ENCODE results near the gene CLHC1.
"Not testable (repeated sequence)": the region's sequence is repeated elsewhere in the genome, so short reads cannot be mapped to it uniquely, and the experiment has no call there.

The CLHC1 gene

DNA sequence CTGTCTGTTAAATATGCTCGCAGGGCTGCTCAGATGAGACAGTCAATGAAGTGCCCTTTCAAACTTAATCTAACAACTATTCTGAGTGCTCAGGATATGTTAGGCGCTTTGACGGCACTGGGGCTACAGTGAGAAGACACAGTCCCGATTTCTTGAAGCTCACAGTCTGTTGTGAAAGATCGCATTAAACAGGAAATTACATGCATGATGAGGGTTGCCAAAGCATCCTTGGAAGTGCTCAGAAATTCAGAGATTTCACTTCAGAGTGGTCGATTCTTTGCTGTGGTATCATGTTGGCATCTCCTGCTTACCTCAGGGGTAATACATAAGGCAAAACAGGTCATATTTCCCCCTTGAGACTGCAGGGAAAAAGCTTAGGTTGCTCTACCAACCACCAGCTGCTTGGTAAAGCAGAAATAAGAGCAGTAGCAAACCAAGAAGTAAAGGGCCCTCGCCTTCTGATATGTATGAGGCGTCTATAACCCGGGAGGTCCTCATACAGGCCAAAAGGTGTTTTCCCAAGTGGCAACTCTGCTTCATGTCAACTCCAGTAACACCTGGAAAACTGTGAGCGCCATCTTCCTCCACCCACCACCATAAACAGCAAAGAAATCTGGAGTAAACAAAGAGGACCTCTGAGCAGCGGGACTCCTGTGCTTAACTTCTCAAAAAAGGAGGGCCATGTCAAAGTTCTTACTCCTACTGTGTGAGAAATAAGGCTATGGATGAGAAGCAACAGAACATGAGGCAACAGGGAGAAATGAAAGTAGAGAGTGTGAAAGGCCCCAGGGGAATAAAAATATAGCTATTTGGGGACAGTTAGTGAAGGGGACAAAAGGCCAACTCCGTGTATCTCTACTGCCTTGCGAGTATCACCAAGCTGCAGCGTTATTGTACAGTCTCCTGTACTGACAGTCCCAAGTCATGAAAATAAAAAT, 79.3 kb downstream of the CLHC1 start:
- no peak for DNase-seq

DNA sequence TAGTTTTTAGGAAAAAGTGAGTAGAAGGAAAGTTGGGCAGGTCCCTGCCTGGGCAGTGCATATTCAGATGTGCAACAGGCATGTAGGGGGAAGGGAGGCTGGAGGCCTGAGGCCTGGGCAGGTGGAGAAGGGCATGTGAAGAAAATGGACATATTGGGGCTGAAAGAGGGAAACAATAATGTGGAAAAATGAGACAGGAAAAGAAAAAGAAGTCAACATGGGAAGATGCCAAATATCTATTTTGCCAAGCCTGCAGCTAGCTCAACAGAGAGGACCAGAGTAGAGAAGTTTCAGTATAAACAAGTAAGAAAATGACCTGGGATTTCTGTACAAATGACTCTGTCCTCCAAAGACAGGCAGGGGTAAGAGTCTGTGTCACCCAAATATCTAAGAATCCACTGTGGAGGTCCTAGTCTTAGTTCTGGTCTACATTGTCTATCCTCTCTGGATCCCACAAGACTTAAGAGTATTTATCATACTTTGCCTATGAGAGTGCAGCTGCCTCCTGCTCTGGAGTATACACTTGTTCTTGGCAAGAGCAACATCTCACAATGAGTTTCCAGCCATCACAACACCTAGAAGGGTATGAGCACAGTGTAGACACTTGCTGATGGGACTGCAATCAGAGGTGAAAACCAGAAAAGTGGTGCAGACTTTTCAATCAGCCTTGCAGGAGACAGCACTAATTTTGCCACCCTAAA, 80.2 kb downstream of the CLHC1 start:
- no peak for DNase-seq

DNA sequence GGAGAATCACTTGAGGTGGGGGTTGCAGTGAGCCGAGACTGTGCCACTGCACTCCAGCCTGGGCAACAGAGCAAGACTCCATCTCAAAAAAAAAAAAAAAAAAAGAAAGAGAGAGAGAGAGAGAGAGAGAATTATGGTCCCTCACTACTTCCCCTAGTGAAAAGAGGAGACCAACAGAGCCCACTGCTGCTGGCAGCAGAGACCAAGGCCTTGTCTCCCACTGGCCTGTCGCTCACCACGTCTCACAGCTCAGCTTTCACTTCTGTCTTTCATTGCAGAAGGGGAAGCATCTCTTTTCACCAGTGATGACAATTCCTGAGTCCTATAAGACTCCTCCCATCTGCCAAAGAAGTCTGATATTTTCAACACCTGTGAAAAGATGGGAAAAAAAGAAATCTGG, 81.3 kb downstream of the CLHC1 start:
- no peak for DNase-seq

DNA sequence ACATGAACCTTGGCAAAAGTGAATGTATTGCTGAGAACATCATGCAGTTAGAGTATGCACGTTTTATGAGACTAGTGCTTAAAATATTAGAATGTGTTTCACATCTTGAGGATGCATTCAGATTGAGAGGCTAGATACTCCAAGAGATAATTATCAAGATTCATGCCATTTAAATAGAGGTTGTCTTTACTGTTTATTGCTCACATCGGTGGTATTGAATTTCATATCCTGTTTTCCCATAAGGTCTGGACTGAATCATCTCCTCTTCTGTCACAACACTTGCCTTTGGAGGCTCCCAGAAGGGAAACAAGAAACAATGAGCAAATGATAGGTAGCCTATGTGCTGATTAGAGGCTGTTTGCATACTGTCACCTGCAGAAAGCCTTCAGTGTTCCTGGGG, 83.8 kb downstream of the CLHC1 start:
- DNase-seq: no peak

DNA sequence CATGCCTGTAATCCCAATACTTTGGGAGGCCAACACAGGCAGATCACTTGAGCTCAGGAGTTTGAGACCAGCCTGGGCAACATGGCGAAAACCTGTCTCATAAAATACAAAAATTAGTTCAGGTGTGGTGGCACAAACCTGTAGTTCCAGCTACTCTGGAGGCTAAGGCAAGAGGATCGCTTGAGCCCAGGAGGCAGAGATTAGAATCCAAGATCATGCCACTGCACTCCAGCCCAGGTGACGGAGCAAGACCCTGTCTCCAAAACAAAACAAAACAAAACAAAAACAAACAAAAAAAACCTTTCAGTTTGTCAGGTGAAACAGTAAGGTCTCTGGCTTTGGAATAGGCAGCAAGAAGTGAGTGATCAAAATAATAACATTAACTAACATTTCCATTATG, 84.6 kb downstream of the CLHC1 start:
- DNase-seq: no peak

DNA sequence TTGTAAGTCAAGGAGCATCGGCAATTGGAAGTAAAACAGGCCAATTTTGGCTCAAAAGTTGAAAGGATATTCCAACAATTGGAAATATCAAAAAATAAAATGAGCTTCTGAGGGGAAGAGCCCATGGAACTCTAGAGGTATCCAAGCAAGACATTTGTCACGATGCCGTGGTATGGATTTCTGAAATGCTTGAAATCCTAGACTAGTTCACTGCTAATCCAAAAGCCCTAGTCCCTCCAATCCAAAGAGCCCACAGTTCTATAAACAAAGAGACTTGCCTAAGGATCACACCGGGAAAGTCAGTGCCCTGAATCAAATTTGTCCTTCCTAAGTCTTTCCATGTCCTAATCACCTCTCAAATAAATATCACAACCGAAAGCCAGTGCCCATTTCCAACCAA, 85.1 kb downstream of the CLHC1 start:
- DNase-seq: no peak

DNA sequence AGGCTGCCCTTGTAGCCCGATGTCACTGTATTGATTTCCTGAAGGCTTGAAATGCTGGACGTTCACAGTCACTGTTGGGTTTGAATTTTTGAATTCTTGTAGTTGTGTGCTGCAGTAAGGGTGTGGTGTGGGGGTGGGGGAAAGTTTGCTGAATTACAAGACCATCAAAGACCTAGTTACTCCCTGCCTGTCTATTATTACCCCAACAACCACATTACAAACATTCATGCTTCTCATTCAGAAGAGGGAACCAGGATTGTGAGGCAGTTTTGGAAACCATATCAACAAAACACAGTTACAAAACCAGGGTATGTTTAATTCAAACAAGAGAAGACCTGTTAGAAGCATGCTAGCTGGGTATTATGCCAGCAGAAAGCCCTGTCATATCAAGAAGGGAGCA, 85.8 kb downstream of the CLHC1 start:
- DNase-seq: no peak

DNA sequence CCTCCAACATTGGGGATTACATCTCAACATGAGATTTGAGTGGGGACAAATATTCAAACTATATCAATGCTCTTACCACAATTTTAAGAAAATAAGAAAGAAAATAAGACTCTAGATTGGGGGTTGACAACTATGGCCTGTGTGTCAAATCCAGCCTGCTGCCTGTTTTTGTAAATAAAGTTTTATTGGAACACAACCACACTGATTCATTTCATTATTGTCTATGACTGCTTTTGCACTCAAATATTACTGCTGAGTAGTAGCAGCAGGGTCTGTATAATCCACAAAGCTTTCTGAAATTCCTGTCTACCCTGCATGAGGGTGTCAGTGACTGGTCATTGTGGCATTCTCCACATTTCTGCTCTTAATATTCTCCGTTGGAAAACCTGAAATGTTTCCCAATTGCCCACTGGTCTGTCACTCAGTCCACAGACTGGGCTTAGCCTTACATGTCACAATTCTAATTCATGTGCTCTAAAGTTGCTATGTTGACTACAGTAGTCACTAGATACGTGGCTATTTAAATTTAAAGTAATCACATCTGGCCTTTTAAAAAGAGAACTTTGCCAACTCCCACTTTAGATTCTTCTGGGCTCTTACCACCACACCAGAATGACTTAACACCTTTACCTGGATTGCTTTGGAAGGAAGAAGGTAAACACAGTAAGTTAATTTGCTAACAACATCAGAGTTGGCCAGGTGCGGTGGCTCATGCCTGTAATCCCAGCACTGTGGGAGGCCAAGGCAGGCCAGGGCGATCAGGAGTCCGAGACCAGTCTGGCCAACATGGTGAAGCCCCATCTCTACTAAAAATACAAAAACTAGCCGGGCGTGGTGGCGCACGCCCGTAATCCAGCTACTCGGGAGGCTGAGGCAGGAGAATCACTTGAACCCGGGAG, 86.9 kb downstream of the CLHC1 start:
- DNase-seq: no peak

DNA sequence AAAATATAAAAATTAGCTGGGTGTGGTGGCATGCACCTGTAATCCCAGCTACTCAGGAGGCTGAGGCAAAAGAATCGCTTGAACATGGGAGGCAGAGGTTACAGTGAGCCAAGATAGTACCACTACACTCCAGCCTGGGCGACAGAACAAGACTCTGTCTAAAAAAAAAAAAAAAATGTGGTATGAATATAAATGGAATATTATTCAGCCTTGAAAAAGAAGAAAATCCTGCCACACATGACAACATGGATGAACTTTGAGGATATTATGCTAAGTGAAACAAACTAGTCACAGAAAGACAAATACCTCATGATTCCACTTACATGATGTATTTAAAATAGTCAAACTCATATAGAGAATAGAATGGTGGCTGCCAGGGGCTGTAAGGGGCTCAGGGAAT, 88.4 kb downstream of the CLHC1 start:
- not testable (repeated sequence) for DNase-seq

DNA sequence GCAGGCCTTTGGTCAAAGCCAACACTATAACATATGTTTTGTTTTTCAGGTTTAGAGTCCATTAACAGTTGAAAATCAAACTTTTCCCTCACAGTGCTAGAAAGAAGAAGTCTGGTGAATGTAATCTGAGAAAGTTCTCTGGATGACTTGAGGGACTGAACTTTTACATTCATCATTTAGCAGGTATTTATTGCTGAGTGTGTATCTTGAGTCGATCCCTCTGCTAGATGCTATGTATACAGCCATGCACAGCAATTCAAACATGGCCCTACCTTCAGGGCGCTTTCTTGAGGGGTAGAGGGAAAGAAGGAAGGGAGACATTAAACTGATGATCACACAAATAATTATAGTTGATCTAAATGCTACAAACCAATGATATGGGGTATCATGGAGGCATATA, 89.6 kb downstream of the CLHC1 start:
- no peak for DNase-seq

DNA sequence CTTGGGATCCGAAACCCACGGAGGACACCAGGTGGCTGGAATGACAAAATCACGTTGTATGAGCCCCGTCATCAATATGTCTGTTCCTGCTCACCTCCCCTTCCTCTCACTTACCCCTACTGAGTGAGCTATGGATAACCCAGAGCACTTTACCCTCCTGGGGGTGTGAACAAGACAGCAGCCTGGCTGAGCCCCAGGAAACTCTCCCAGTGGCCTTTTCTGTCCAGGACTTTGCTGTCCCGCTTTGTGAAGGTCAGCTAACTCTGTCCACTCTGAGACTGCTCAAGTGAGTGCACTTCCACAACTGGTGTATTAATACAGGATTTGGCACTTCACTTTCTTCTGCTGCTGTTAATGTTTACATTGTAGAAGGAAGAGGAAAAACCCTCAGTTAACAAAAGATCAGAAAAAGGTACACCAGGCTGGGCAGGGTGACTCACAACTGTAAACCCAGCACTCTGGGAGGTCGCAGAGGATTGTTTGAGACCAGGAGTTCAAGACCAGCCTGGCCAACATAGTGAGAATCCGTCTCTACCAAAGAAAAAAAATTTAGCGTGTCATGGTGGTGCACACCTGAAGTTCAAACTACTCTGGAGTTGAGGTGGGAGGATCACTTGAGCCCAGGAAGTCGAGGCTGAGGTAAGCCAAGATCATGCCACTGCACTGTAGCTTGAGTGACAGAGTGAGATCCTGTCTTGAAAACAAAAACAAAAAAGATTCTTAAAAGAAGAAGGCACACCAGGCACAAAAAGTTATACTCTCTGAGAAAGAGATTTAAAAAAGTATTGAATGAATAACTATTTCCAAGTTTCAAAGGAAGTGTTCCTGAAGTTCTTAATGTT, 90.3 kb downstream of the CLHC1 start:
- no peak for DNase-seq

DNA sequence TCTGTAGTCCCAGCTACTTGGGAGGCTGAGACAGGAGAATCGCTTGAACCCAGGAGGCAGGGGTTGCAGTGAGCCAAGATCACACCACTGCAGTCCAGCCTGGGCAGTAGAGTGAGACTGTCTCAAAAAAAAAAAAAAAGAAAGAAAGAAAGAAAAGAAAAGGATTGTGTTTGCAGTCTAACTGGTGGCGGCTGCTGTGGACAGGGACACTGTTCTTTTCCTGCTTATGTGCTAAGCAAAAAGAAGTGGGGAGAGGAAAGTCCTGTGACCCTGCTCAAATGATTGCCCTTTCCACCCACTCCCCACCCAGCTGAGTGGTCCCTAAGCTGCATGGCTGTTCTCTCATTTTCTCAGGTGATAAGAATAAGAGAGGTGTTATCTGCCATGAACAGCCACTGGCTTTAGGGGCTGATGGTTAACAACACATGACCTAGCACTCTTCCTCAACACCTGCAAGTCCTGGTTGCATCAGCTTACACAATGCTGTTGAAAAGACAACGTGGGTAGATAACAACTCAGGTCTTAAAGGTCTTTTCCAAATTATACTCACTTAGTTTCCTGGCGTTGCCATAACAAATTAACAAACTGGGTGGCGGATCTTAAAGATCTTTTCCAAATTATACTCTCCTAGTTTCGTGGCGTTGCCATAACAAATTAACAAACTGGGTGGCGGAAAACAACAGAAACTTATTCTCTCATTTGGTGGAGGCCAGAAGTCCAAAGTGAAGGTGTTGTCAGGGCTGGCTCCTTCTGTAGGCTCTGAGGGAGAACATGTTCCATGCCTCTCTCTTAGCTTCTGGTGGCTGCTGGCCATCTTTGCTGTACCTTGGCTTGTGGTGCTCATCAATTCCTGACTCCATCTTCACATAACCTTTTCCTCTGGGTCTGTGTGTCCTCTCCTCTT, 91.5 kb downstream of the CLHC1 start:
- DNase-seq: no peak

DNA sequence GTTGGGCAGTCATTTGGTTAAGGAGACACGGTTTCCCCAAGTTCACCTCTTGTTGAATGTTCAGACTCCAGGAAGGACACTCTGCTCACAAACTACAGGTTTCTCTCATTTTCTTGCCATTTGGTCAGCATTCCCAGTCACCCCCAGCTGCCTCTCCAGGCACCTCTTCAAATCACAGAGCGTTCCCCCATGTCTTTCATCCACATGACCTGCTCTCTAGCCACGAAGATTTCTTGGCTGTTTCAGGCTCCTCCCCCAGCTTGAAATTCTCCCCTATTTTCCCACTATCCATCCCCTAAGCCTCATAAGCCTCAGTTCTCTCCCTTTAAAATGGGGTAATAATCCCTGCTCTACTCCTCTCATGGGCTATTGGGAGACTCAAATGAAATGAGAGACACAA, 92.8 kb downstream of the CLHC1 start:
- no peak for DNase-seq

DNA sequence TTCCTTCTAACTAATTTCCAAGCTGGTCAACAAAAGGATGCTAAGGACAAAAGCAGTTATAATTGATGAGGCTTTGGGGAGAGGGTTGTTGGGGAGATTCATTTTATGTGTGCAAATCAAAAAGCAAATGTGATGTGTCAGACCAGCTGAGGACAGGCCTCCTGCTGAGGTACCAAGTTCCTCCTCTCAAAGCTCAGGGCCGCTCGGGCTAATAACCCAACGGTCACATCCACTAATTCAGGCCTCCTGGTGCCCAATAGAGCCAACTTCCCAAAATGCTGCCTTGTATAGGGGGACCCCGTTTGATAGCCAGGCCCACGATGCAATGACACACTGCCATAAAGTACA, 93.2 kb downstream of the CLHC1 start:
- DNase-seq: no peak

DNA sequence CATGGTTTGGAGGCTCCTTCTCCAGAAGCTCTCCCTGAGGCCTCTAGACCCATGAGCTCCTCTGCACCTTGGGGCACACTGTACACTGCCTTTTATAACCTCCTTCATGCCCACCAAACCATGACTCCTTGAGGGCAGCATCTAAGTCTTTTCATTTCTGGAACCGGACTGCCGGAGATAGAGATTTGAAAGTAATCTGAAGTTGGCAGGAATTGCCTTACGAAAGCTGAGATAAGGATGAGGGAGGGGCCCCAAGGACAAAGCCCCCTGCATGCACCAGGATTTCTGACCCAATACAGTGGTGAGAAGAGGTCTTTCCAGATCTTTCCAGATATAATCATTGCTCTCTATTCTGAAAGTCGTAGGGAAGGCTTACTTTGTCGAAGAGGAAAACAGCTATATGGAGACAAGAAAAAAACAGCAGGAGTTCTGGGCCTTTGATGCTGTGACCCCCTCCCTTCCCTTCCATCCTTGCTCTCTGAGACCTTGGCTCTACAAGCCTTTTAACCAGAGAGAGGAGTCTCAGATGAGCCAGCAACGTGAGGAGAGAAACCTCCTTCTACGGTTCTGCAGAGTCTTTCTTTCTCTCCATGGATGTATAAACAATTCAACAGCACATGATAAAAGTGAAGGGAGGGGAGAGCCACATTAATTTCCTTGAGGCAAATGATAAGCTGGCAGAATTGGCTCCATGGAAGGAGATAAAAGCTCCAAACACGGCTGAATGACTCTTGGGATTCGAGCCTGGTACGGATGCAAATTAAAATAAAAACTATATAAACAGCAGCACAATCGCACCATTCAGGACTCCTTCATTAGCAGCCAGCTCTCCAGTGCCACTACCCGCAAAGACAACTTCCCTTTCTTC, 93.8 kb downstream of the CLHC1 start:
- no peak for DNase-seq

DNA sequence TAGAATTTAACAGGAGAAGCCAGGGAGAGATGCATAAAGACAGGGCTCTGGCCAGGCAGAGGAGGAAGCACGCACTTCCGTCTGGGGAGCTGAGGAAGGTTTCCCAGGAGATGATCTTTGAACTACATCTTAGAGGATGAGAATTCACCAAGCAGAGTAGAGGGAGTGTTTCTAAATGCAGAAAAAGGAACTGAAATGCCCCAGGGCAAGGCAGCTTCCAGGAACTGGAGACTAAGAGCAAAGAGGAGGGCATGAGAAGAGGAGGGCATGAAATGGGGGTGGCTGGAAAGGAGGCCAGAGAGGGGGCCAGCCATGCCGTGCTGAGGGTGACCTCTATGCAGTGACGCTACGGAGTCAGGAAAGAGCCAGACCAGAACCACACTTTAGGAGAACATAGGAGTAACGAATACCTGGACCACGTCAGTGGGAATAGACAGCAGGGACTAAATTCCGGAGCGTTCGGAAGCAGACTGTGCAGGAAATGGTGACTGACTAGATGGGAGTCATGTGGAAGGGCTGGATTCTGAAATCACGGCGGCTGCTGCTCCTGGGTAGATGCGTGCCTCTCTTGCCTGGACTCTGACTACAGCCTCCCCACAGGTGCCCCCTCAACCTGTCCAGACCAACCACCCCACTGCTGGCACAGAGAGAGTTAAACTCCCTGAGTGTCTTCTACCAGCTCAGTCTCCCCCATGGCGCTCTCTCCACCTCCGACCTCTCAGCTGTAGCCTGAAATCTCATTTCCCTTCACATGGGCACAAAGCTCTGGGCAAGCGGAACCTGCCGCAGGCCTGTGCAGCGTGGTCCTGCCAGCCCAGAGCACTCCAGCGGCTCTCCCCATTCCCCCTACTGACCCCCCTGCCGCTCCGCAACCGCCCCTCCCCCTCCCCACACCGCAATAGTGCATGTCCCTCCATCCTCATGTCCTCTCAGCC, 94.8 kb downstream of the CLHC1 start:
- no peak for DNase-seq

DNA sequence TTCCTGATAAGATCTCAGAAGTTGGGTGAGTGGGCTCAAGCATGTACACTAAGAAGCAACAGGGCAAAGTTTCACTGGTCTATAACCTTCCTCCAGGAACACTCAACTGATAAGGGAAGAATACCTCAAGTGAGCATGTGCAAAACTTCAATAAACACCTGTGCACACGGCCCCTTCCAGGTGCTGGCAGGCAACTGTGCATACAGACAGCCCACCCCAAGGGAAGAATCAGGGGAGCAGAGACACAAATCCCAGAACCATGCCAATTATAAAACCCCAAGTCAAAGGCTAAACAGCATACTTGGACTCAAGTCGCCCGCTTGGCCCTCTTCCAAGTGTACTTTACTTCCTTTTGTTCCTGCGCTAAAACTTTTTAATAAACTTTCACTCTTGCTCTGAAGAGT, 96.0 kb downstream of the CLHC1 start:
- DNase-seq: no peak

DNA sequence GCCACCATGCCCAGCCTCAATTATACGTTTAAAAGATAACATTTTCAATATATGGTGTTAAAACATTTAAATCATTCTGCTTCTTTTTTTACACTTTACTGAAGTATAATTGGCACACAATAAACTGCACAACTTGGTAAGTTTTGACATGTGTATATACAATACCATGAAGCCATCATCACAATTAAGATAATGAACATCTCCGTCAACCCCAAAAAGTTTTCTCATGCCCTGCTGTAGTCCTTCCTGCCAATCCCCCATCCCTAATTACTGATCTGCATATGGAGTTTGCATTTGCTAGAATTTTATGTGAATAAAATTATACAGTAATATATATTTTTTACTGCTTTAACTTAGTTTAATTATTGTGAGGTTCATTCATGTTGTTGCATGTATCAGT, 96.6 kb downstream of the CLHC1 start:
- DNase-seq: no peak

DNA sequence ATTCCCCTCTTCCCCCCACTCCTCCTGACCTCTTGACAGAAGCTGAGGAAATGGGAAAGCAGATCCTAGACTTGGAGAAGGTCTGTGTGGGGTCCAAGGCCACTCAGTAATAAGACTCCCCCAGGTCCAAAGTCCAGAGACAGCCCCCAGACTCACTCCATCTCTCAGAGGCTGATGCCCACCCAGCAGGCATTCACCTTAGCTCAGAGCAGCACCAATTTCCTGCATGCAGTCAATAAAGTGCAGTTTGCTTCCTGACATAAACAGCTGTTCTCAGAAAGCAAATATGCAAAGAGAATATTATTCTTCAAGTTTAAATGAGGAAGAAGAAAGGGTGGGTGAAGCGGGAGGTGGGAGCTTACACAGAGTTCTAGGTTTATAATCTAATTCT, 97.8 kb downstream of the CLHC1 start:
- no peak for DNase-seq
